Ovary (tissue), 3 donors: Measurements from ENCODE around the gene HUWE1.

Experiments used
- POLR2A ChIP-seq: fragments of 450-650 bp; IDR thresholded peaks from one replicate; pipeline ENCODE4 v1.6.1; 2017; ENCODE audit warnings: antibody characterized with exemption, mild to moderate bottlenecking, moderate library complexity
- TF ChIP-seq, protein P1 (sequence below), 3 donors: fragments of 450-650 bp in 2 of 3; fragments of 200-600 bp in 1 of 3; IDR thresholded peaks; one replicate each; pipeline versions ENCODE4 v1.5.1 to v1.8.0; 2016 to 2022; ENCODE audit warnings: antibody characterized with exemption in 3 of 3, mild to moderate bottlenecking in 1 of 3
- donor health status: DM: no; HTN: no; CAD: no.

- TF ChIP-seq, protein P1, sequence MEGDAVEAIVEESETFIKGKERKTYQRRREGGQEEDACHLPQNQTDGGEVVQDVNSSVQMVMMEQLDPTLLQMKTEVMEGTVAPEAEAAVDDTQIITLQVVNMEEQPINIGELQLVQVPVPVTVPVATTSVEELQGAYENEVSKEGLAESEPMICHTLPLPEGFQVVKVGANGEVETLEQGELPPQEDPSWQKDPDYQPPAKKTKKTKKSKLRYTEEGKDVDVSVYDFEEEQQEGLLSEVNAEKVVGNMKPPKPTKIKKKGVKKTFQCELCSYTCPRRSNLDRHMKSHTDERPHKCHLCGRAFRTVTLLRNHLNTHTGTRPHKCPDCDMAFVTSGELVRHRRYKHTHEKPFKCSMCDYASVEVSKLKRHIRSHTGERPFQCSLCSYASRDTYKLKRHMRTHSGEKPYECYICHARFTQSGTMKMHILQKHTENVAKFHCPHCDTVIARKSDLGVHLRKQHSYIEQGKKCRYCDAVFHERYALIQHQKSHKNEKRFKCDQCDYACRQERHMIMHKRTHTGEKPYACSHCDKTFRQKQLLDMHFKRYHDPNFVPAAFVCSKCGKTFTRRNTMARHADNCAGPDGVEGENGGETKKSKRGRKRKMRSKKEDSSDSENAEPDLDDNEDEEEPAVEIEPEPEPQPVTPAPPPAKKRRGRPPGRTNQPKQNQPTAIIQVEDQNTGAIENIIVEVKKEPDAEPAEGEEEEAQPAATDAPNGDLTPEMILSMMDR (IDR thresholded peaks at IDR 0.05), result no peak
- no peak for TF ChIP-seq POLR2A
Observed at GRCh38 chrX:53660004-53660403, 26.5 kb downstream of the HUWE1 start.
